Thyroid gland (tissue), 4 donors: Measurements from ENCODE around the gene GNS. TPM values are rescaled to one million over a fixed set of nuclear protein-coding genes. Genes with fewer than 3 reads are reported as not detected.

Experiments
- DNase-seq, 2 donors: peaks; one replicate each; pipeline ENCODE4 v3.0.0-alpha.2; 2019
- H3K27ac ChIP-seq, 3 donors: fragments of 200-600 bp; sonication (generic); 1 replicate in 2 of 3; 2 replicates in 1 of 3; pipeline ENCODE4 v1.5.1; 2016 to 2019; ENCODE audit warnings: mild to moderate bottlenecking in 1 of 3, moderate library complexity in 1 of 3
- H3K27me3 ChIP-seq: fragments of 200-600 bp; sonication (generic); one replicate; pipeline ENCODE4 v1.5.1; 2019
- H3K36me3 ChIP-seq, 2 donors: fragments of 200-600 bp; sonication (generic); one replicate each; pipeline ENCODE4 v1.5.1; 2016 to 2019
- H3K4me1 ChIP-seq, 2 donors: fragments of 200-600 bp; sonication (generic); one replicate each; pipeline ENCODE4 v1.5.1; 2017 to 2019
- H3K4me3 ChIP-seq, 3 donors: fragments of 200-600 bp; sonication (generic); replicated peaks in 1 of 3; 1 replicate in 2 of 3; 2 replicates in 1 of 3; pipeline ENCODE4 v1.5.1; 2016; ENCODE audit warnings: mild to moderate bottlenecking in 1 of 3
- H3K9me3 ChIP-seq: fragments of 200-600 bp; sonication (generic); one replicate; pipeline ENCODE4 v1.5.1; 2017
- CTCF ChIP-seq, 6 experiments: fragments of 200-600 bp in 3 of 6; fragments of 450-650 bp in 3 of 6; sonication (generic) in 3 of 6; IDR thresholded peaks; one replicate each; pipeline ENCODE4 v1.5.1; 2016 to 2019; ENCODE audit warnings: antibody characterized with exemption in 6 of 6, mild to moderate bottlenecking in 2 of 6, inconsistent platforms in 1 of 6, moderate library complexity in 1 of 6
- POLR2A ChIP-seq, 2 donors: fragments of 450-650 bp; IDR thresholded peaks; one replicate each; pipeline ENCODE4 v1.6.1; 2017; ENCODE audit warnings: antibody characterized with exemption in 2 of 2, mild to moderate bottlenecking in 2 of 2, moderate library complexity in 1 of 2
- WGBS, 2 donors: methylation state at CpG; one replicate each; pipeline ENCODE4 v1.1.5; 2017; 5-methylcytosine and 5-hydroxymethylcytosine counted together
- intact Hi-C: fragments of 100-400 bp; cut with DNase I; formaldehyde crosslinking; loops from one replicate; pipeline ENCODE4 v1.15.1; 2023
- total RNA-seq, 4 donors: library from RNA; depleted of rRNA; stranded (reverse); fragments of >200 nt; gene quantifications; one replicate each; pipeline ENCODE4 v1.2.3, GENCODE V29; 2016

The GNS gene
- total RNA-seq, 4 donors from 2014 or later: 130 to 174 (median 160) TPM

GRCh38 chr12:64681200-64682052, 77.8 kb downstream of the GNS start:
- intact Hi-C loops: no loop called here
- H3K9me3 ChIP-seq: no peaks in the 10 kb centered on the region
- no peak for TF ChIP-seq CTCF (IDR thresholded peaks at IDR 0.05)
- TF ChIP-seq POLR2A (IDR thresholded peaks at IDR 0.05): no peak
- WGBS, 2 donors: 92 to 96% methylated on average over 5 of the region's 5 CpGs
- no peak for DNase-seq
- no peak overlapping the region for H3K27ac ChIP-seq
- H3K4me1 ChIP-seq: peaks cover 15 to 18% of the 10 kb centered on the region in 2 donors
- H3K36me3 ChIP-seq: no peaks in the 10 kb centered on the region
- no peak overlapping the region for H3K4me3 ChIP-seq
- no peaks in the 10 kb centered on the region for H3K27me3 ChIP-seq

- Histone ChIP-seq H3K4me1 (peaks cover 15 to 18% of the 10 kb centered on the region in 2 donors), H3K9me3 (no peaks in the 10 kb centered on the region), H3K4me3 (no peak overlapping the region), H3K27me3 (no peaks in the 10 kb centered on the region), H3K27ac (peak overlapping the region in 1 of 3 donors; percentile 56), H3K36me3 (no peaks in the 10 kb centered on the region)
- intact Hi-C loops: no loop called here
- TF ChIP-seq POLR2A (IDR thresholded peaks at IDR 0.05) (no peak), CTCF (IDR thresholded peaks at IDR 0.05) (no peak)
- WGBS, 2 donors: 78 to 93% methylated on average over 4 of the region's 4 CpGs
- no peak for DNase-seq
Measured at GRCh38 chr12:64680235-64680634, 79.0 kb downstream of the GNS start.

- Histone ChIP-seq H3K27me3 (no peaks in the 10 kb centered on the region), H3K4me1 (peaks cover 15 to 18% of the 10 kb centered on the region in 2 donors), H3K36me3 (no peaks in the 10 kb centered on the region), H3K4me3 (no peak overlapping the region), H3K27ac (peak overlapping the region; percentile 20 to 56 (median 27)), H3K9me3 (no peaks in the 10 kb centered on the region)
- intact Hi-C loops: no loop called here
- peak; percentile 57 to 60 for DNase-seq
- no peak for TF ChIP-seq POLR2A (IDR thresholded peaks at IDR 0.05)
- TF ChIP-seq CTCF (IDR thresholded peaks at IDR 0.05): no peak
- WGBS, 2 donors: 34 to 37% methylated on average over 9 of the region's 9 CpGs
Measured at GRCh38 chr12:64679487-64680001, 79.7 kb downstream of the GNS start.

GRCh38 chr12:64678835-64679234, 80.4 kb downstream of the GNS start:
- no peak for TF ChIP-seq CTCF (IDR thresholded peaks at IDR 0.05)
- no peak for TF ChIP-seq POLR2A (IDR thresholded peaks at IDR 0.05)
- H3K36me3 ChIP-seq: no peaks in the 10 kb centered on the region
- H3K4me1 ChIP-seq: peaks cover 15 to 20% of the 10 kb centered on the region in 2 donors
- no peaks in the 10 kb centered on the region for H3K27me3 ChIP-seq
- peak overlapping the region in 1 of 3 donors; percentile 27 for H3K27ac ChIP-seq
- DNase-seq: no peak
- intact Hi-C loops: no loop called here
- WGBS, 2 donors: 78 to 82% methylated on average over 5 of the region's 5 CpGs
- H3K4me3 ChIP-seq: no peak overlapping the region
- no peaks in the 10 kb centered on the region for H3K9me3 ChIP-seq

- TF ChIP-seq CTCF (IDR thresholded peaks at IDR 0.05): no peak
- no peak for TF ChIP-seq POLR2A (IDR thresholded peaks at IDR 0.05)
- H3K36me3 ChIP-seq: no peaks in the 10 kb centered on the region
- no peaks in the 10 kb centered on the region for H3K9me3 ChIP-seq
- no peak overlapping the region for H3K4me3 ChIP-seq
- DNase-seq: no peak
- intact Hi-C loops: no loop called here
- 89% methylated on average over 2 of the region's 2 CpGs for WGBS, 2 donors
- H3K4me1 ChIP-seq: peaks cover 15 to 26% of the 10 kb centered on the region in 2 donors
- H3K27me3 ChIP-seq: no peaks in the 10 kb centered on the region
- no peak overlapping the region for H3K27ac ChIP-seq
Measured at GRCh38 chr12:64678248-64678647, 81.0 kb downstream of the GNS start.
